Esophagus (tissue), 2 donors: ENCODE data around the gene TNFSF11. TPM values are rescaled to one million over a fixed set of nuclear protein-coding genes. Genes with fewer than 3 reads are reported as not detected.

Experiments
- H3K27ac ChIP-seq, 2 donors: one replicate each; pipeline ENCODE4 v1.5.1; 2013; ENCODE audit warnings: low read depth in 2 of 2, mild to moderate bottlenecking in 2 of 2, inconsistent platforms in 1 of 2, low read length in 1 of 2, moderate library complexity in 1 of 2
- H3K27me3 ChIP-seq, 2 donors: one replicate each; pipeline ENCODE4 v1.6.1; 2013; ENCODE audit warnings: low read length in 2 of 2, control low read depth in 1 of 2, mild to moderate bottlenecking in 1 of 2; ENCODE audit not compliant: insufficient read depth in 2 of 2, control insufficient read depth in 1 of 2
- H3K36me3 ChIP-seq, 2 donors: one replicate each; pipeline ENCODE4 v1.6.1; 2013; ENCODE audit warnings: low read length in 1 of 2; ENCODE audit not compliant: control insufficient read depth in 2 of 2, insufficient read depth in 2 of 2
- H3K4me1 ChIP-seq, 2 donors: one replicate each; pipeline ENCODE4 v1.6.1; 2013; ENCODE audit warnings: low read length in 1 of 2; ENCODE audit not compliant: control insufficient read depth in 2 of 2, insufficient read depth in 2 of 2
- H3K4me3 ChIP-seq, 2 donors: one replicate each; pipeline ENCODE4 v1.5.1; 2013; ENCODE audit warnings: low read length in 2 of 2, mild to moderate bottlenecking in 2 of 2, low read depth in 1 of 2, moderate library complexity in 1 of 2
- H3K9me3 ChIP-seq, 2 donors: one replicate each; pipeline ENCODE4 v1.6.1; 2013; ENCODE audit warnings: mild to moderate bottlenecking in 2 of 2, low read depth in 1 of 2, low read length in 1 of 2, moderate library complexity in 1 of 2; ENCODE audit not compliant: control insufficient read depth in 2 of 2, insufficient read depth in 1 of 2
- WGBS, 2 donors: extraction: QIAGEN DNeasy Blood & Tissue Kit; methylation state at CpG; one replicate each; pipeline ENCODE4 v1.1.7; 2013; 5-methylcytosine and 5-hydroxymethylcytosine counted together
- polyA plus RNA-seq, 2 donors: library from polyadenylated mRNA; stranded (reverse); fragments of 200-250 nt; gene quantifications; one replicate each; pipeline ENCODE4 v1.2.3, GENCODE V29; 2013
- donor health status: healthy with polysubstance abuse.
- donor health status: Bipolar disorder and iron deficiency.

TNFSF11 gene
- polyA plus RNA-seq, 2 donors = 0.08 TPM

DNA sequence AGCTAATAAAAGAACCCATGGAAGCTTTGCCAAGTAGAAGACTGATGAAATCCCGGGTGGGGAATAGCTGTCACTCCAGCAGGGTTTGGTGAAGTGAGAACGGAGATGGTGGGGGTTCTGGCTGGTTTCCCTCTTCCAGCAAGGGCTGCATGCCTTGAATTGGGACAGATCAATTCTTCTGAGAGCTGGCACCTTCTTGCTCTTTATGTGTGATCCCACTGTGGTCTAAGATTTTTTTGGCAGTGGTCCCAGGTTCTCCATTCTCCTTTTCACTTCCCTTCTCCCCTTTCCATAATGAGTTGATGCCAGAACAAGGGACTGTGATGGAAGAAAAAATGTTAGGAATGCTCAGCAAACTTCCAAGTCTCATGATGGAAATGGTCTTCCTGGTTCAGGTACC lies 50.0 kb downstream of the TNFSF11 start:
- Histone ChIP-seq H3K27me3 (no peaks in the 10 kb centered on the region), H3K36me3 (no peaks in the 10 kb centered on the region), H3K9me3 (no peaks in the 10 kb centered on the region), H3K4me3 (no peak overlapping the region), H3K4me1 (no peaks in the 10 kb centered on the region), H3K27ac (no peak overlapping the region)
- WGBS, 2 donors = 47 to 50% methylated on average over 2 of the region's 2 CpGs

DNA sequence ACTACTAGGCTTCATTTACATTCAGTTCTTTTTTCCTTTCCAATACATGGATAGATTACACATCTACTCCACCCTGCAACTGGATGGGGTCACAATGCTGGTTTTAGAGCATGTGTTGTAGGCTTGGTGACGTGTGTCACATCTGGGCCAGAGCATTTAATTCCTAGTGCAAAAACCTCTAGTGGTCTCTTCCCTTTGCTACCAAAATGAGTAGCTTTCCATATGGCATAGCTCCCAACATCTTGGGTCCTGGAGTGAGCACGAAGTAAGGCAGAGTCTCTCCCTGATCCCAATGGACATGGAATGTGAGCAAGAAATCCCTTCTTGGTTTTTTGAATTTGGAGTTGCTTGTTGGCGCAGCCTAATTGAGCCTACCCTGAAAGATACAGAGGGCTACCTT lies 51.7 kb downstream of the TNFSF11 start:
- no peak overlapping the region for H3K27ac ChIP-seq
- no peaks in the 10 kb centered on the region for H3K36me3 ChIP-seq
- no peaks in the 10 kb centered on the region for H3K4me1 ChIP-seq
- H3K4me3 ChIP-seq = no peak overlapping the region
- no peaks in the 10 kb centered on the region for H3K9me3 ChIP-seq
- WGBS, 2 donors = 78 to 91% methylated on average over 3 of the region's 3 CpGs
- H3K27me3 ChIP-seq = no peaks in the 10 kb centered on the region

DNA sequence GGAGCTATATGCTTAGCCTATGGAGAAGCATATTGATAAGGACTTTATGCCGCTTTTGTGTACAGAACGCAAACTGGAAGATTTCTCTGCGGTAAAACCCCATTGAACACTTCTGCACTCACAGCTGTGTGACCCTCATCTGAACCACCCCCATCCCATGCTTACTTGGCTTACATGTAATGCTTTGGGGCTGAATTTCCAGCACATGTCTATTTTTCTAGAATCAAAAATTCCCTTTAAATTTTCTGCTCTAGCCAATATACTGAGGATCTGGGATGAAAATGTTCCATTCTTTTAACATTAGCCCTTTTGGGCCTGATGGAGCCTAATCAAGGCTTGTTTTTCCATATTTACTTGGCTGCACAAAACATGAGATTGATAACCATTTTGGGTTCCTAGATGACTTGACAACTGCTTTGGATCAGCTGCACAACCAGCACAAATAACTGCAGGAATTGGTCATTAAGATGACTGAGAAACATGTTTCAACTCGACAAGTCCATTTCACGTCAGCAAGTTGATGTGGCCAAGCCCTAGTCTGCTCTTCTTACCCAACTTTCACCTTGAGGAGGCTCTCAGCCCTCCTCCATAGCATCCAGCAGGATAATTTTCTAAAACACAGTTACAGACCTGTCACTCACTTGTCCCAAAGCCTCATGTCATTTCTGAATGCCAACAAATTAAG lies 52.4 kb downstream of the TNFSF11 start:
- H3K27me3 ChIP-seq = no peaks in the 10 kb centered on the region
- 83% methylated on average over 5 of the region's 5 CpGs for WGBS, 2 donors
- no peak overlapping the region for H3K27ac ChIP-seq
- no peaks in the 10 kb centered on the region for H3K4me1 ChIP-seq
- H3K4me3 ChIP-seq = no peak overlapping the region
- H3K36me3 ChIP-seq = no peaks in the 10 kb centered on the region
- no peaks in the 10 kb centered on the region for H3K9me3 ChIP-seq

DNA sequence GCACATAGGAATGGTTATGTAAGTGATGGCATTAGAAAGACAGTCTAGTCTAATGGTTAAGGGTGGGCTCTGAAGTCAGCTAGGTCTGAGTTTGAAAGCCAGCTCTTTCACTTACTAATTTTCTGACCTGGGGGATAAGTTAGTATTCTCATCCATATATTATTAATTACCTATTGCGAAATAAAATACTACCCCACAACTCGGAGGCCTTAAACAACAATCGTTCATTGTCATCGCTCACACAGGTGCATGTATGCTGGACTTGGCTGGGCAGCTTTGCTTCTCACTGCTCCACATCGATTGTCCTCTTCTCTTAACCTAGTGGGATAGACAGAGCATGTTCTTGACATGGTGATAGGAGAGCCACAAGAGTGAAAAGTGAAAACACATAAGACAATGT lies 54.7 kb downstream of the TNFSF11 start:
- no peaks in the 10 kb centered on the region for H3K27me3 ChIP-seq
- no peak overlapping the region for H3K27ac ChIP-seq
- H3K36me3 ChIP-seq = no peaks in the 10 kb centered on the region
- no peaks in the 10 kb centered on the region for H3K4me1 ChIP-seq
- H3K4me3 ChIP-seq = no peak overlapping the region
- no peaks in the 10 kb centered on the region for H3K9me3 ChIP-seq
- WGBS, 2 donors = 75 to 89% methylated on average over 5 of the region's 5 CpGs

DNA sequence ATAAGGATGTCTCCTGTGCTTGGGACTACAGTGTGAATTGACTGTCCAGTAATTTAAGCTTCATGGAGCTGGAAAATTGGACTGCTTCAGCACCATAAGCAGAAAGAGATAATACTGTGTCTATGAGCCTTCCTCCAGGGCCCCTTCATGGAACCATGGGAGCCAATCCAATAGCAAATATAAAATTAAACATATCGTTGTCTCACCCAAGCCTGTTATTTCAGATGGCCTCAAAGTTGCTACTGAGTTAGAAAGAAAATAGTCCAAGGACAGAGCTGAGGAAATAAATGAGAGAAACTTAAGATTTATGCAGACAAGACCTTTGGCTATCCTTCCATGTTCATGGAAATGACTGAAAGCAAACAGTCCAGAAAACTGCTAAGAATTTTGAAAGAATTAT lies 57.2 kb downstream of the TNFSF11 start:
- no peaks in the 10 kb centered on the region for H3K4me1 ChIP-seq
- H3K27ac ChIP-seq = no peak overlapping the region
- no peaks in the 10 kb centered on the region for H3K36me3 ChIP-seq
- H3K27me3 ChIP-seq = no peaks in the 10 kb centered on the region
- no peaks in the 10 kb centered on the region for H3K9me3 ChIP-seq
- H3K4me3 ChIP-seq = no peak overlapping the region
- WGBS, 2 donors = 87 to 91% methylated on average over 1 of the region's 1 CpG

DNA sequence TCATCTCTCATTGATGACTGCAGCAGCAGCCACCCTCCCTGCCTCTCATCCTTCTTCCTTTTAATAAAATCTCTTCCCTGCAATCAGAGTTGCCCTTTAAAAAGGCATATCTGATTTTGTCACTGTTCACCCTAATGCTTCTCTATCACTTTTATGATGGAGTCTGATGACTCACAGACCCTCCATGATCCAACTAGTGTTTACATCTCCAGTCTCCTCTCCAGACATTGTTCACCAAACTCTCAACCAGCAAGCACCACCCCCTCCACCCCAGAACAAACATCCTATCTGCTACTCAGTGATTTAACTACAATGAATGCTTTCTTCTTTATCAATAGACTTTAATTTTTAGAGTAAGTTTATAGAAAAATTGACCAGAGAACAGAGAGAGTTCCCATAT lies 59.5 kb downstream of the TNFSF11 start:
- Histone ChIP-seq H3K36me3 (no peaks in the 10 kb centered on the region), H3K9me3 (no peaks in the 10 kb centered on the region), H3K4me3 (no peak overlapping the region), H3K27ac (no peak overlapping the region), H3K4me1 (no peaks in the 10 kb centered on the region), H3K27me3 (no peaks in the 10 kb centered on the region)

DNA sequence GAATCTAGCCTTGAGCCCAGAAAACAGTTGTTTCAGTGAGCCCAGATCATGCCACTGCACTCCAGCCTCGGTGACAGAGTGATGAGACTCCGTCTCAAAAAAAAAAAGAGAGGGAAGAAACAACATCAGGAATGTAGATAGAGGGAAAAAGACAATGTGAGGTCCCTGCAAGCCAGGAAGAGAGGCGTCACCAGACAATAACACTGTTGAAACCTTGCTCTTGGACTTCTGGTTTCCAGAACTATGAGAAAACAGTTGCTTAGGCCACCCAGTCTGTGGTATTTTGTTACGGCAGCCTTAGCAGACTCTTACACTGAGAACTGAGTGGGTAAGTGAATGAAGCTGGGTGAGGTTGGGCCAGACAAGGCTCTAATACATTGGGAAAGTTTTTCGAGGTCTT lies 64.1 kb downstream of the TNFSF11 start:
- 73% methylated on average over 5 of the region's 5 CpGs for WGBS, 2 donors
- no peaks in the 10 kb centered on the region for H3K27me3 ChIP-seq
- no peaks in the 10 kb centered on the region for H3K36me3 ChIP-seq
- H3K4me3 ChIP-seq = no peak overlapping the region
- no peaks in the 10 kb centered on the region for H3K4me1 ChIP-seq
- H3K27ac ChIP-seq = no peak overlapping the region
- H3K9me3 ChIP-seq = peaks cover 3 to 7% of the 10 kb centered on the region in 2 donors

DNA sequence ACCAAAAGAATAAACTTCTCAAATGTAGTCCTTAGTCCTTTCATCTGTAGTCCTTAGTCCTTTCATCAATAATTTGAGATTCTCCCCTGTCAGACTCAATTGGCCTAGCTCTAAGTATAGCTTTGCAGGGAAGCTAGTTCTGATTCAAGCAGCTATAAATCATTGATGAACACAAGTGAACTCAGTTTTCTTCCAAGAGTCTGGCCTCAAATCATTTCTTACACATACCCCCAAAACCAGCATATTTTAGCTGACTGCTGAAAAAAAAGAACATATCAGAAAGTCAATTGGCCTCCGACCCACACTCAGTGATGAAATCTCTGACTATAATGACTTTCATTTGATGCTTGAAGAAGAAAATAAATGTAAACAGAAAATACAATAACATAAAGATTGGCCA lies 64.9 kb downstream of the TNFSF11 start:
- Histone ChIP-seq H3K4me3 (no peak overlapping the region), H3K27ac (no peak overlapping the region), H3K9me3 (peaks cover 3 to 7% of the 10 kb centered on the region in 2 donors), H3K27me3 (no peaks in the 10 kb centered on the region), H3K4me1 (no peaks in the 10 kb centered on the region), H3K36me3 (no peaks in the 10 kb centered on the region)
- 58 to 71% methylated on average over 1 of the region's 1 CpG for WGBS, 2 donors

DNA sequence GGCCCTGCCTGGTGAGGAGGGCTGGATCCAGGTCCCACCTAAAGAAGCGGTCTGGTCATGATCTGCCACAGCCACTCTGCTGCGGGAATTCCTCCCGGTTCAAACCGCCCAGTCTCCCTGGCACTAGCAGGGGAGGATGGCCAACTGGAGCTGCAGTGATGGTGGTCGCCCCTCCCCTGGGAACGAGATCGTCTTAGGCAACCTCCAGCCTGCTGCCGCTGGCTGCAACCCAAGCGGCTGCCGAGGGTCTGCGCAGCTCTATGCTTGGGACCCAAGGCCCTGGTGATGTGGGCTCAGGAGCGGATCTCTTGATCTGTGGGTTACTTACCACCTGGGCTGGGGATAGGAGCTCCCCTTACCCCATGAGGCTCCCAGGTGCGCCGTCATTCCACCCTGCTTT lies 69.1 kb downstream of the TNFSF11 start:
- no peaks in the 10 kb centered on the region for H3K36me3 ChIP-seq
- no peak overlapping the region for H3K27ac ChIP-seq
- H3K4me1 ChIP-seq = no peaks in the 10 kb centered on the region

DNA sequence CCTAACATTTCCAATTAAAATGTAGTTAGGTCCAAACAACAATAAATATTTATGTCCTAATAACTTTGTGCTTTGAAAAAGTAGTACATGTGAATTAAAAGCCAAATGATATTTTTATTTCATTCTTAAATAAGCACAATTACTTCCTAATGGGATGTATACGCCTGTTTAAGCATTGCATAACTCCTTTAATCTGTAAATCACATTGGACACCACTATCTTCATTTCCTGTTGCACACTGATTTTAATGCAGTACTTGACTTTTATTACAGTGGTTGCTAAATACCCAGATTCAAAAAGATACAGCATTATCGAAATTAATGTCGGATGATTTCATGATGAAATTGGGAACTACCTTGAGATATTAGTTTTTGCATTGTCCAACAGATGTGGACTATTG lies 70.9 kb downstream of the TNFSF11 start:
- Histone ChIP-seq H3K27ac (no peak overlapping the region), H3K4me1 (no peaks in the 10 kb centered on the region)
- WGBS, 2 donors = 89 to 91% methylated on average over 3 of the region's 3 CpGs

More for the DNA sequence above, 69.1 kb downstream of the TNFSF11 start:
- Histone ChIP-seq H3K27me3 (no peaks in the 10 kb centered on the region), H3K9me3 (peaks cover 3 to 7% of the 10 kb centered on the region in 2 donors), H3K4me3 (no peak overlapping the region)
- WGBS, 2 donors = 94 to 96% methylated on average over 14 of the region's 14 CpGs

More for the DNA sequence above, 70.9 kb downstream of the TNFSF11 start:
- H3K9me3 ChIP-seq = peaks cover 3 to 7% of the 10 kb centered on the region in 2 donors
- no peaks in the 10 kb centered on the region for H3K27me3 ChIP-seq
- H3K36me3 ChIP-seq = no peaks in the 10 kb centered on the region
- H3K4me3 ChIP-seq = no peak overlapping the region
